ENCODE measurements around the gene AACS. TPM values are rescaled to one million over a fixed set of nuclear protein-coding genes. Genes with fewer than 3 reads are reported as not detected.
"Not testable (repeated sequence)": the region's sequence is repeated elsewhere in the genome, so short reads cannot be mapped to it uniquely, and the experiment has no call there.

AACS gene
- polyA plus RNA-seq, 2 of the 4 experiments (the other 2 are of a cell fraction), result 18.6 to 20.4 TPM

GRCh38 chr12:125140279-125141209, 75.3 kb downstream of the AACS start:
- Histone ChIP-seq H3K4me2 (peak overlapping the region; percentile 52), H3K9me3 (no peaks in the 10 kb centered on the region), H3K27ac (peak overlapping the region; percentile 62 to 86), H3K4me3 (no peak overlapping the region), H3K4me1 (peaks cover 28% of the 10 kb centered on the region)
- 71% methylated on average over 22 of the region's 22 CpGs for WGBS (ENCODE audit: missing lambda C conversion rate)
- ATAC-seq (peak; percentile 62 to 83; a peak in 5 of 6 replicates), DNase-seq (ENCODE audit: low read depth in 1 of 2, low spot score in 1 of 2) (peak; percentile 68 to 73), FAIRE-seq (peak; percentile 82)
- ChIA-PET POLR2A (no interaction called here), CTCF (interaction anchor here (0.6 to 1.1 kb wide), 3 partner anchors 10 to 96 kb away, joined by 3 to 4 read pairs (median 3); no protein-coding TSS in a partner anchor)
- no peak for TF ChIP-seq POLR2AphosphoS2 (conservative IDR thresholded peaks at IDR 0.05; ENCODE audit: low read length)
- peak in 1 of 2 experiments; percentile 42; a peak in 1 of 5 replicates for TF ChIP-seq JUN (IDR thresholded peaks at IDR 0.05)
- peak; percentile 61 for TF ChIP-seq JUNB (IDR thresholded peaks at IDR 0.05)
- TF ChIP-seq FOSL2 (IDR thresholded peaks at IDR 0.05), result 0 out of 2 replicates have a peak, but pooled peaks have one; percentile 35
- peak; percentile 69 for TF ChIP-seq FOSL2 (CRISPR knock-in tag; IDR thresholded peaks at IDR 0.05)

GRCh38 chr12:125141210-125141573, 76.0 kb downstream of the AACS start:
- CTCF ChIA-PET, result not testable (repeated sequence)

GRCh38 chr12:125142601-125143000, 77.4 kb downstream of the AACS start:
- CTCF ChIA-PET, result interaction anchor here (0.6 to 0.7 kb wide), 2 partner anchors 31 to 41 kb away, joined by 3 read pairs; no protein-coding TSS in a partner anchor
- Histone ChIP-seq H3K4me2 (no peak overlapping the region), H3K27ac (no peak overlapping the region), H3K4me1 (peaks cover 27% of the 10 kb centered on the region), H3K9me3 (no peaks in the 10 kb centered on the region), H3K4me3 (no peak overlapping the region)
- no peak for TF ChIP-seq ZFP36 (IDR thresholded peaks at IDR 0.05; ENCODE audit: borderline replicate concordance, partially characterized antibody)
- no peak for TF ChIP-seq PHF8 (IDR thresholded peaks at IDR 0.05; ENCODE audit: borderline replicate concordance, low read depth)
- DNase-seq (ENCODE audit: low read depth in 1 of 2, low spot score in 1 of 2) (no peak), FAIRE-seq (no peak), ATAC-seq (no peak)
- 92% methylated on average over 9 of the region's 9 CpGs for WGBS (ENCODE audit: missing lambda C conversion rate)
- POLR2A ChIA-PET, result no interaction called here

More at GRCh38 chr12:125141210-125141573, 76.0 kb downstream of the AACS start:
- H3K4me2 ChIP-seq, result peak overlapping the region; percentile 52
- H3K4me1 ChIP-seq, result peaks cover 28% of the 10 kb centered on the region
- peak overlapping the region; percentile 62 to 86 for H3K27ac ChIP-seq
- peak in 1 of 2 experiments; percentile 3; a peak in 2 of 6 replicates for ATAC-seq
- WGBS (ENCODE audit: missing lambda C conversion rate), result 88% methylated on average over 11 of the region's 11 CpGs
- POLR2A ChIA-PET; FAIRE-seq; H3K4me3 ChIP-seq; DNase-seq (ENCODE audit: low read depth in 1 of 2, low spot score in 1 of 2); H3K9me3 ChIP-seq: not testable (repeated sequence)

GRCh38 chr12:125143491-125143890, 78.3 kb downstream of the AACS start:
- H3K9me3 ChIP-seq, result no peaks in the 10 kb centered on the region
- TF ChIP-seq PBX3 (IDR thresholded peaks at IDR 0.05) (no peak), EHF (CRISPR knock-in tag; IDR thresholded peaks at IDR 0.05) (no peak)
- CTCF ChIA-PET, result interaction anchor here (1.3 kb wide), 1 partner anchor 40 kb away, joined by 3 read pairs; no protein-coding TSS in a partner anchor
- WGBS (ENCODE audit: missing lambda C conversion rate), result 78% methylated on average over 9 of the region's 9 CpGs
- FAIRE-seq (no peak), DNase-seq (ENCODE audit: low read depth in 1 of 2, low spot score in 1 of 2) (no peak), ATAC-seq (no peak)
- H3K4me2 ChIP-seq, result no peak overlapping the region
- H3K4me3 ChIP-seq, result no peak overlapping the region
- POLR2A ChIA-PET, result no interaction called here
- peaks cover 25% of the 10 kb centered on the region for H3K4me1 ChIP-seq
- H3K27ac ChIP-seq, result no peak overlapping the region

GRCh38 chr12:125145196-125145595, 80.0 kb downstream of the AACS start:
- POLR2A ChIA-PET, result no interaction called here
- Histone ChIP-seq H3K4me2 (no peak overlapping the region), H3K4me3 (no peak overlapping the region), H3K4me1 (peaks cover 19% of the 10 kb centered on the region), H3K9me3 (no peaks in the 10 kb centered on the region), H3K27ac (no peak overlapping the region)
- 81% methylated on average over 12 of the region's 12 CpGs for WGBS (ENCODE audit: missing lambda C conversion rate)
- no peak; a peak in 1 of 6 replicates for ATAC-seq
- no peak for DNase-seq (ENCODE audit: low read depth in 1 of 2, low spot score in 1 of 2)
- FAIRE-seq, result no peak
- CTCF ChIA-PET, result no interaction called here
- no peak for TF ChIP-seq GATA3 (IDR thresholded peaks at IDR 0.05; ENCODE audit: borderline replicate concordance)
- TF ChIP-seq TFCP2L1 (CRISPR knock-in tag; IDR thresholded peaks at IDR 0.05), result no peak
- TF ChIP-seq CEBPB (IDR thresholded peaks at IDR 0.05), result no peak
- TF ChIP-seq EP300 (IDR thresholded peaks at IDR 0.05), result no peak
- TF ChIP-seq NPAS2 (CRISPR knock-in tag; IDR thresholded peaks at IDR 0.05; ENCODE audit: borderline replicate concordance), result no peak
- no peak for TF ChIP-seq REST (IDR thresholded peaks at IDR 0.05)
- TF ChIP-seq E2F6 (IDR thresholded peaks at IDR 0.05; ENCODE audit: borderline replicate concordance, low read depth), result no peak
- TF ChIP-seq JUNB (IDR thresholded peaks at IDR 0.05), result no peak
- no peak for TF ChIP-seq TP53 (CRISPR knock-in tag; IDR thresholded peaks at IDR 0.05)
- TF ChIP-seq BHLHE40 (IDR thresholded peaks at IDR 0.05; ENCODE audit: low read depth, low read length), result no peak
- TF ChIP-seq FOSB (CRISPR knock-in tag; IDR thresholded peaks at IDR 0.05), result no peak
- no peak for TF ChIP-seq HOXA7 (CRISPR knock-in tag; IDR thresholded peaks at IDR 0.05)
- TF ChIP-seq NR3C1 (IDR thresholded peaks at IDR 0.05), result no peak

Data from A549 (cell line).